Osteoblast (primary cell): ENCODE results near the gene PIP4K2A. TPM values are rescaled to one million over a fixed set of nuclear protein-coding genes. Genes with fewer than 3 reads are reported as not detected.

Source experiments
- DNase-seq: peaks from one replicate; pipeline ENCODE4 v3.0.0; 2011; ENCODE audit warnings: low spot score, mixed read lengths; ENCODE audit not compliant: insufficient read length; ENCODE audit errors: missing footprints
- H2AFZ ChIP-seq: 2 replicates; pipeline ENCODE4 v1.6.0; 2011; ENCODE audit warnings: mild to moderate bottlenecking, low read length
- H3K27ac ChIP-seq: 2 replicates; pipeline ENCODE4 v1.5.1; 2011; ENCODE audit warnings: mild to moderate bottlenecking, low read depth, low read length, moderate library complexity
- H3K27me3 ChIP-seq: 2 replicates; pipeline ENCODE4 v1.6.0; 2012; ENCODE audit warnings: mild to moderate bottlenecking, control low read depth, inconsistent platforms, low read length, moderate library complexity; ENCODE audit not compliant: insufficient read depth
- H3K36me3 ChIP-seq: 2 replicates; pipeline ENCODE4 v1.5.1; 2011; ENCODE audit warnings: mild to moderate bottlenecking, low read length, control low read depth, moderate library complexity; ENCODE audit not compliant: insufficient read depth
- H3K4me1 ChIP-seq: 2 replicates; pipeline ENCODE4 v1.5.1; 2011; ENCODE audit warnings: mild to moderate bottlenecking, low read length, control low read depth, moderate library complexity; ENCODE audit not compliant: insufficient read depth
- H3K4me2 ChIP-seq: 2 replicates; pipeline ENCODE4 v1.6.0; 2011; ENCODE audit warnings: mild to moderate bottlenecking, low read length; ENCODE audit not compliant: insufficient read depth
- H3K4me3 ChIP-seq: fragments of 200-600 bp; sonication (generic); 3 replicates; pipeline ENCODE4 v1.5.1; 2012; ENCODE audit warnings: mild to moderate bottlenecking, low read length, inconsistent platforms; ENCODE audit not compliant: insufficient read depth
- H3K79me2 ChIP-seq: 2 replicates; pipeline ENCODE4 v1.6.0; 2012; ENCODE audit warnings: mild to moderate bottlenecking, low read length, control low read depth, inconsistent platforms; ENCODE audit not compliant: insufficient read depth
- H3K9me3 ChIP-seq: 2 replicates; pipeline ENCODE4 v1.5.1; 2011; ENCODE audit warnings: low read depth, low read length, control low read depth
- H4K20me1 ChIP-seq: 2 replicates; pipeline ENCODE4 v1.6.0; 2012; ENCODE audit warnings: mild to moderate bottlenecking, low read length, control low read depth; ENCODE audit not compliant: insufficient read depth
- total RNA-seq: library from RNA; depleted of rRNA; stranded (reverse); fragments of >200 nt; gene quantifications from 2 replicates; pipeline ENCODE4 v1.2.3, GENCODE V29; 2012
- TF ChIP-seq, protein P1 (sequence below): IDR thresholded peaks from 2 replicates; pipeline ENCODE4 v1.5.1; 2011; ENCODE audit warnings: mild to moderate bottlenecking, low read depth, low read length, moderate library complexity; ENCODE audit errors: extremely low read depth

Gene PIP4K2A
- total RNA-seq, 1 donor, result 68.8 TPM

DNA sequence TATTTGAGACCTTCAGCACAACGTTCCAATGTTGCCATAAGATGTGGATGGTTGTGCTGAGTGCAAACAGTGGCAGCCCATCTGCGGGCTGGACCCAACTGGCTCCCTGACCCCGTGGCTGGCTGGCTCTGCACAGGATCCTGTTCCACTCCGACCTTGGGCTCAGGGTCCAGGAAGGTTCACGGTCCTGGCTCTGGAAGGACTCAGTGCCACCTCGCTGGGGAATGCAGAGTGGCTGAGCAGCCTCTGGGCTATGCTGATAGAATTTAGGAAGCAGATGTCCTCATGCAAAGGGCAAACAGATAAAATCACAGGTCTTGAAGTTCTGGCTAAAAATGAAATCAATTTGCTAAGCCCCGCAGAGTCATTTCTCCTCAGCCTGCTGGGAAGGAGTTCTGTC lies 171.6 kb downstream of the PIP4K2A start:
- no peaks in the 10 kb centered on the region for H3K9me3 ChIP-seq
- no peak overlapping the region for H3K4me2 ChIP-seq
- no peak overlapping the region for H3K4me3 ChIP-seq
- H3K36me3 ChIP-seq, result peaks cover 16% of the 10 kb centered on the region
- H2AFZ ChIP-seq, result no peak overlapping the region
- H3K27me3 ChIP-seq, result no peaks in the 10 kb centered on the region
- no peaks in the 10 kb centered on the region for H3K4me1 ChIP-seq
- DNase-seq, result no peak
- TF ChIP-seq, protein P1, sequence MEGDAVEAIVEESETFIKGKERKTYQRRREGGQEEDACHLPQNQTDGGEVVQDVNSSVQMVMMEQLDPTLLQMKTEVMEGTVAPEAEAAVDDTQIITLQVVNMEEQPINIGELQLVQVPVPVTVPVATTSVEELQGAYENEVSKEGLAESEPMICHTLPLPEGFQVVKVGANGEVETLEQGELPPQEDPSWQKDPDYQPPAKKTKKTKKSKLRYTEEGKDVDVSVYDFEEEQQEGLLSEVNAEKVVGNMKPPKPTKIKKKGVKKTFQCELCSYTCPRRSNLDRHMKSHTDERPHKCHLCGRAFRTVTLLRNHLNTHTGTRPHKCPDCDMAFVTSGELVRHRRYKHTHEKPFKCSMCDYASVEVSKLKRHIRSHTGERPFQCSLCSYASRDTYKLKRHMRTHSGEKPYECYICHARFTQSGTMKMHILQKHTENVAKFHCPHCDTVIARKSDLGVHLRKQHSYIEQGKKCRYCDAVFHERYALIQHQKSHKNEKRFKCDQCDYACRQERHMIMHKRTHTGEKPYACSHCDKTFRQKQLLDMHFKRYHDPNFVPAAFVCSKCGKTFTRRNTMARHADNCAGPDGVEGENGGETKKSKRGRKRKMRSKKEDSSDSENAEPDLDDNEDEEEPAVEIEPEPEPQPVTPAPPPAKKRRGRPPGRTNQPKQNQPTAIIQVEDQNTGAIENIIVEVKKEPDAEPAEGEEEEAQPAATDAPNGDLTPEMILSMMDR, result no peak
- no peaks in the 10 kb centered on the region for H4K20me1 ChIP-seq
- no peak overlapping the region for H3K27ac ChIP-seq
- H3K79me2 ChIP-seq, result no peaks in the 10 kb centered on the region

GRCh38 chr10:22541900-22542299 lies 172.5 kb downstream of the PIP4K2A start:
- Histone ChIP-seq H3K79me2 (no peaks in the 10 kb centered on the region), H3K36me3 (peaks cover 19% of the 10 kb centered on the region), H3K27ac (no peak overlapping the region), H3K27me3 (no peaks in the 10 kb centered on the region), H3K4me2 (no peak overlapping the region), H3K4me1 (no peaks in the 10 kb centered on the region), H3K9me3 (no peaks in the 10 kb centered on the region), H2AFZ (no peak overlapping the region), H3K4me3 (no peak overlapping the region), H4K20me1 (no peaks in the 10 kb centered on the region)
- TF ChIP-seq, protein P1, result no peak
- DNase-seq, result no peak

DNA sequence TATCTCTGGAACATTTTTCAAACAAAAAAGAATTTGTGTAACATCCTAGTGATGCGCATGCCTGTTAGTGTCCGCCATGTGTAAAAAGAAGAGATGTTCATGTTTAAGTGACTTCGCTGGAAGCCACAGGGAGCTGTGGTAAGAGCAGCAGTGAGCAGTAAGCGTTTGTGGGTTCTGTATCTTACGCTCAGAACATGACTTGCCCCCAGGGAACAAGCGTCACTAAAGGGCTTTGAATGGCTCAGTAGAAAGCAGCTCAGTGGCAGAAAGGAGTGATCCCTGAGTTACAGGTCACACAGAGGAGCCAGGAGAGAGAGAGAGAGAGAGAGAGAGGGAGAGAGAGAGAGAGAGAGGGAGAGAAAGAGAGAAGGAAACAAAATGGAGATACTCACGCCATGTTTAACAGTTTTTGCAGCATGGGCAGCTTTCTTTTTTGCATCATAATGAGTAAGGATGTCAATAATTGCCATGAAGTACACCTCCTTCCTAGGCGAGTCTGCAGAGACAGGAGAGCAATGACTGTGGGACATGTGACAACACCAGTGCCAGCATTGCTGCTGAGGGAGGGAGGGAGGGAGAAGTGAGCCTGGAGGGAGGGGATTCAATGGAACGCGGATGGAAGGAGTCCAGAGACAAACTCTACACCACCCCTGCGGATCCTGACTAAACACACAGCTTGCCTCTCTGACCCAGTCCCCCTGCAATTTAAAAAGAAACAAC lies 174.6 kb downstream of the PIP4K2A start:
- H3K4me3 ChIP-seq, result no peak overlapping the region
- no peak overlapping the region for H3K27ac ChIP-seq
- H3K4me2 ChIP-seq, result no peak overlapping the region
- TF ChIP-seq, protein P1, result no peak
- no peaks in the 10 kb centered on the region for H3K4me1 ChIP-seq
- no peaks in the 10 kb centered on the region for H3K79me2 ChIP-seq
- H4K20me1 ChIP-seq, result no peaks in the 10 kb centered on the region
- DNase-seq, result peak; percentile 61
- no peaks in the 10 kb centered on the region for H3K9me3 ChIP-seq
- no peak overlapping the region for H2AFZ ChIP-seq
- peaks cover 23% of the 10 kb centered on the region for H3K36me3 ChIP-seq
- no peaks in the 10 kb centered on the region for H3K27me3 ChIP-seq

DNA sequence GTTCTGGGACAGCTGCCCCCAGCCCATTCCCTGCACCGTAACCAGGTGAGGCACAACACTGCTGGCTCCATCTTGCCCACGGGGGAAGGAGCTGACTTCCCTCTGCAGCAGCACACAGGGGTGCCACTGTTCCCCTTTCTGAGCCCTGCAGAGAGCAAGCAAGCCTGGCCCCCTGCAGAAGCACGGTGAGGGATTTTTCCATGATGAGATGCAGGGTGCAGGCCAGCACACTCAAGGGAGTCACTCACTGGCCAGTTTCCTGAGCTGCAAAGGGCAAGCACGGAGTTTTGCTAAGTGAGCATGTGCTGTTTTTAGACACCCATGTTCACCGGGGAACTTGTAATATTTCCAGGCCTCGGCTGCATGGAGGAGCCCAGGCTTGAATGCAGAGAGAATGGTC lies 176.6 kb downstream of the PIP4K2A start:
- Histone ChIP-seq H3K9me3 (no peaks in the 10 kb centered on the region), H2AFZ (no peak overlapping the region), H4K20me1 (no peaks in the 10 kb centered on the region), H3K27ac (no peak overlapping the region), H3K4me1 (no peaks in the 10 kb centered on the region), H3K4me3 (no peak overlapping the region), H3K4me2 (no peak overlapping the region), H3K79me2 (no peaks in the 10 kb centered on the region), H3K36me3 (peaks cover 23% of the 10 kb centered on the region), H3K27me3 (no peaks in the 10 kb centered on the region)
- DNase-seq, result no peak
- TF ChIP-seq, protein P1, result no peak
